MM.1S (cell line): ENCODE measurements around the gene SLC35B1.

Source experiments
- EZH2 ChIP-seq: fragments of 300-600 bp; sonication (generic); optimal IDR thresholded peaks from 2 replicates; pipeline ENCODE3; 2017; ENCODE audit warnings: low read depth, mild to moderate bottlenecking, antibody characterized with exemption, low read length, mixed read lengths
- TF ChIP-seq, protein P1 (sequence below): fragments of 300-600 bp; sonication (generic); IDR thresholded peaks from 2 replicates; pipeline ENCODE4 v1.5.1; 2016; ENCODE audit warnings: antibody characterized with exemption, low read length, mixed read lengths

DNA sequence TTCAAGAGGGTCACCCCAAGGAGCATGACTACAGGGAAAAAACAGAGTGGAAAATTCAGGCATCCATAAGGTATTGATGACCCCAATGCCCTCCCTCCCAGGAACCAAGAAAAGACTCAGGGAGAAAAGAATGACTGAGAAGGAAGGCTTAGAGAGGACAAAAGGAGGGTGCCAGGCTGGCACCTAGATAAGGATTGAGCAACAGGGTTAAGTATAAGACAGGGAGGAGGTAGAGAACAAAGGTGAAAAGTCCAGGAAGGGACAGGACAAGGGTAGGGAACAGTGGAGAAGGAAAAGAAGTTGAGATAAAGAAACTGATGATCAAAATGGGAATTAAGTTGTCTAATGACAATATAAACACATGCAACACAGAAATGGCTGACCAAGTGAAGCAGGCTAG lies 2.5 kb downstream of the SLC35B1 start:
- TF ChIP-seq, protein P1, sequence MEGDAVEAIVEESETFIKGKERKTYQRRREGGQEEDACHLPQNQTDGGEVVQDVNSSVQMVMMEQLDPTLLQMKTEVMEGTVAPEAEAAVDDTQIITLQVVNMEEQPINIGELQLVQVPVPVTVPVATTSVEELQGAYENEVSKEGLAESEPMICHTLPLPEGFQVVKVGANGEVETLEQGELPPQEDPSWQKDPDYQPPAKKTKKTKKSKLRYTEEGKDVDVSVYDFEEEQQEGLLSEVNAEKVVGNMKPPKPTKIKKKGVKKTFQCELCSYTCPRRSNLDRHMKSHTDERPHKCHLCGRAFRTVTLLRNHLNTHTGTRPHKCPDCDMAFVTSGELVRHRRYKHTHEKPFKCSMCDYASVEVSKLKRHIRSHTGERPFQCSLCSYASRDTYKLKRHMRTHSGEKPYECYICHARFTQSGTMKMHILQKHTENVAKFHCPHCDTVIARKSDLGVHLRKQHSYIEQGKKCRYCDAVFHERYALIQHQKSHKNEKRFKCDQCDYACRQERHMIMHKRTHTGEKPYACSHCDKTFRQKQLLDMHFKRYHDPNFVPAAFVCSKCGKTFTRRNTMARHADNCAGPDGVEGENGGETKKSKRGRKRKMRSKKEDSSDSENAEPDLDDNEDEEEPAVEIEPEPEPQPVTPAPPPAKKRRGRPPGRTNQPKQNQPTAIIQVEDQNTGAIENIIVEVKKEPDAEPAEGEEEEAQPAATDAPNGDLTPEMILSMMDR, result no peak
- no peak for TF ChIP-seq EZH2
